Esophagus squamous epithelium (tissue), 5 donors: ENCODE data around the gene RHEBL1. TPM values are rescaled to one million over a fixed set of nuclear protein-coding genes. Genes with fewer than 3 reads are reported as not detected.
A peak's percentile ranks its signal among the peaks of the same experiment; 100 is the strongest.

Source experiments
- DNase-seq: peaks from one replicate; lab custom pipeline; 2025; lab: John Stamatoyannopoulos, UW
- H3K27ac ChIP-seq, 4 donors: fragments of 200-600 bp; sonication (generic); one replicate each; pipeline ENCODE4 v1.5.1; 2016 to 2019; ENCODE audit warnings: mild to moderate bottlenecking in 1 of 4
- H3K27me3 ChIP-seq, 4 donors: fragments of 200-600 bp; sonication (generic); 1 replicate in 3 of 4; 2 replicates in 1 of 4; pipeline versions ENCODE4 v1.5.1 to v1.6.0; 2017 to 2021; ENCODE audit warnings: antibody characterized with exemption in 1 of 4
- H3K36me3 ChIP-seq, 3 donors: fragments of 200-600 bp; sonication (generic); one replicate each; pipeline ENCODE4 v1.5.1; 2016 to 2019
- H3K4me1 ChIP-seq, 3 donors: fragments of 200-600 bp; sonication (generic); one replicate each; pipeline ENCODE4 v1.5.1; 2017 to 2019
- H3K4me3 ChIP-seq, 4 donors: fragments of 200-600 bp; sonication (generic); 1 replicate in 3 of 4; 2 replicates in 1 of 4; pipeline ENCODE4 v1.5.1; 2016 to 2019; ENCODE audit warnings: mild to moderate bottlenecking in 2 of 4, moderate library complexity in 1 of 4
- H3K9me3 ChIP-seq, 3 donors: fragments of 200-600 bp; sonication (generic); one replicate each; pipeline ENCODE4 v1.5.1; 2016 to 2019
- CTCF ChIP-seq, 6 experiments: fragments of 450-650 bp in 4 of 6; fragments of 200-600 bp in 2 of 6; sonication (generic) in 2 of 6; IDR thresholded peaks; one replicate each; pipeline ENCODE4 v1.5.1; 2016 to 2019; ENCODE audit warnings: antibody characterized with exemption in 6 of 6, mild to moderate bottlenecking in 4 of 6, moderate library complexity in 4 of 6
- POLR2A ChIP-seq, 4 donors: fragments of 450-650 bp; IDR thresholded peaks; one replicate each; pipeline ENCODE4 v1.6.1; 2017; ENCODE audit warnings: antibody characterized with exemption in 4 of 4, mild to moderate bottlenecking in 4 of 4, moderate library complexity in 3 of 4
- WGBS, 2 donors: methylation state at CpG; one replicate each; pipeline ENCODE4 v1.1.5; 2018; 5-methylcytosine and 5-hydroxymethylcytosine counted together
- intact Hi-C: fragments of 100-400 bp; cut with DNase I; formaldehyde crosslinking; loops from one replicate; pipeline ENCODE4 v1.15.0; 2022
- total RNA-seq, 4 donors: library from RNA; depleted of rRNA; stranded (reverse); fragments of >200 nt; gene quantifications; one replicate each; pipeline ENCODE4 v1.1.0, GENCODE V29; 2016
- donor health status: DM: yes; HTN: yes; CAD: no.

RHEBL1 gene
- total RNA-seq, 4 donors from 2014 or later, result 0.23 to 0.44 TPM; not detected in 2

GRCh38 chr12:49091056-49091835 is 21.5 kb upstream of the RHEBL1 start:
- no peak for DNase-seq
- H3K36me3 ChIP-seq, result peaks cover 0 to 5% (median 0%) of the 10 kb centered on the region in 3 donors
- H3K9me3 ChIP-seq, result no peaks in the 10 kb centered on the region
- peak overlapping the region in 2 of 4 donors; percentile 34 to 50 for H3K27ac ChIP-seq
- no peak for TF ChIP-seq CTCF (IDR thresholded peaks at IDR 0.05)
- TF ChIP-seq POLR2A (IDR thresholded peaks at IDR 0.05), result no peak
- peak overlapping the region in 3 of 4 donors; percentile 18 to 64 (median 30) for H3K4me3 ChIP-seq
- intact Hi-C loops, result loop anchor here (10.0 kb wide), 1 partner anchor 144 kb away; no protein-coding TSS in a partner anchor
- 27 to 30% methylated on average over 7 to 21 of the region's 41 CpGs for WGBS, 2 donors
- peaks cover 21 to 69% (median 37%) of the 10 kb centered on the region in 4 donors for H3K27me3 ChIP-seq
- H3K4me1 ChIP-seq, result peaks cover 42 to 75% (median 63%) of the 10 kb centered on the region in 3 donors

- 15 to 25% methylated on average over 8 to 10 of the region's 88 CpGs for WGBS, 2 donors
- peak overlapping the region in 2 of 4 donors; percentile 31 to 50 for H3K27ac ChIP-seq
- H3K9me3 ChIP-seq, result no peaks in the 10 kb centered on the region
- TF ChIP-seq POLR2A (IDR thresholded peaks at IDR 0.05) (no peak), CTCF (IDR thresholded peaks at IDR 0.05) (peak in 1 of 6 experiments; percentile 5)
- peaks cover 21 to 69% (median 37%) of the 10 kb centered on the region in 4 donors for H3K27me3 ChIP-seq
- no peaks in the 10 kb centered on the region for H3K36me3 ChIP-seq
- peak overlapping the region; percentile 17 to 64 (median 34) for H3K4me3 ChIP-seq
- intact Hi-C loops, result loop anchor here (10.0 kb wide), 1 partner anchor 145 kb away; no protein-coding TSS in a partner anchor
- peaks cover 42 to 75% (median 63%) of the 10 kb centered on the region in 3 donors for H3K4me1 ChIP-seq
- no peak for DNase-seq
These were observed 20.3 kb upstream of the RHEBL1 start for GRCh38 chr12:49089821-49090773.

GRCh38 chr12:49088932-49089330 is 19.2 kb upstream of the RHEBL1 start:
- Histone ChIP-seq H3K27me3 (peaks cover 17 to 57% (median 33%) of the 10 kb centered on the region in 4 donors), H3K27ac (no peak overlapping the region), H3K9me3 (no peaks in the 10 kb centered on the region), H3K4me3 (no peak overlapping the region), H3K36me3 (no peaks in the 10 kb centered on the region), H3K4me1 (peaks cover 31 to 63% (median 53%) of the 10 kb centered on the region in 3 donors)
- DNase-seq, result no peak
- 28 to 80% methylated on average over 2 to 4 of the region's 6 CpGs for WGBS, 2 donors
- no peak for TF ChIP-seq CTCF (IDR thresholded peaks at IDR 0.05)
- no peak for TF ChIP-seq POLR2A (IDR thresholded peaks at IDR 0.05)
- intact Hi-C loops, result no loop called here

GRCh38 chr12:49088150-49088931 is 18.6 kb upstream of the RHEBL1 start:
- Histone ChIP-seq H3K36me3 (no peaks in the 10 kb centered on the region), H3K4me1 (peaks cover 27 to 57% (median 48%) of the 10 kb centered on the region in 3 donors), H3K27me3 (peaks cover 15 to 51% (median 28%) of the 10 kb centered on the region in 4 donors), H3K4me3 (peak overlapping the region in 2 of 4 donors; percentile 11 to 49), H3K9me3 (no peaks in the 10 kb centered on the region), H3K27ac (peak overlapping the region in 2 of 4 donors; percentile 2 to 22)
- intact Hi-C loops, result no loop called here
- WGBS, 2 donors, result 5 to 6% methylated on average over 10 to 15 of the region's 18 CpGs
- no peak for DNase-seq
- TF ChIP-seq POLR2A (IDR thresholded peaks at IDR 0.05) (no peak), CTCF (IDR thresholded peaks at IDR 0.05) (peak; percentile 82 to 87 (median 84))
